H1 (cell line): Measurements from ENCODE around the gene TTK. TPM values are rescaled to one million over a fixed set of nuclear protein-coding genes. Genes with fewer than 3 reads are reported as not detected.

Experiments
- CTCF ChIA-PET: fragments of 300-600 bp; sonication (Branson Sonifier 250); formaldehyde crosslinking; loops from one replicate; lab custom pipeline; 2021; ENCODE audit not compliant: partially characterized antibody; lab: Charles Lee
- POLR2A ChIA-PET: fragments of 300-600 bp; sonication (Branson Sonifier 250); formaldehyde crosslinking; loops from one replicate; lab custom pipeline; 2021; ENCODE audit warnings: inconsistent platforms; ENCODE audit not compliant: partially characterized antibody; lab: Charles Lee
- DNase-seq, 2 experiments: peaks; one replicate each; pipeline versions ENCODE4 v3.0.0 to v3.0.0-alpha.2; 2010 to 2022; ENCODE audit warnings: low spot score in 2 of 2, low read depth in 1 of 2, mixed read lengths in 1 of 2
- FAIRE-seq: peaks from 2 replicates; lab custom pipeline; 2011; peaks lifted over from hg19 to GRCh38; lab: Jason Lieb, UNC
- H2AFZ ChIP-seq: 2 replicates; pipeline ENCODE4 v1.8.1; 2012; ENCODE audit warnings: low read length, inconsistent platforms
- H2AK5ac ChIP-seq: 2 replicates; pipeline ENCODE4 v1.6.1; 2013; ENCODE audit warnings: low read depth, low read length
- H2BK120ac ChIP-seq: replicated peaks from 2 replicates; pipeline ENCODE3; 2013; ENCODE audit warnings: low read depth, low read length, inconsistent platforms
- H2BK12ac ChIP-seq: 2 replicates; pipeline ENCODE4 v1.6.1; 2013; ENCODE audit warnings: low read depth, low read length
- H2BK15ac ChIP-seq: 2 replicates; pipeline ENCODE4 v1.6.1; 2013; ENCODE audit warnings: low read length
- H2BK20ac ChIP-seq: 2 replicates; pipeline ENCODE4 v1.6.1; 2013; ENCODE audit warnings: low read length
- H2BK5ac ChIP-seq: 2 replicates; pipeline ENCODE4 v1.6.1; 2013; ENCODE audit warnings: low read depth, low read length
- H3K14ac ChIP-seq: 2 replicates; pipeline ENCODE4 v1.6.1; 2013; ENCODE audit warnings: inconsistent platforms; ENCODE audit not compliant: insufficient read length
- H3K18ac ChIP-seq: 2 replicates; pipeline ENCODE4 v1.6.1; 2013; ENCODE audit warnings: low read length; ENCODE audit errors: extremely low read depth
- H3K23ac ChIP-seq: 2 replicates; pipeline ENCODE4 v1.6.1; 2013; ENCODE audit warnings: inconsistent platforms; ENCODE audit not compliant: insufficient read length
- H3K23me2 ChIP-seq: 2 replicates; pipeline ENCODE4 v1.6.1; 2013; ENCODE audit warnings: low read depth, low read length
- H3K27ac ChIP-seq: 2 replicates; pipeline ENCODE4 v1.6.1; 2011; ENCODE audit warnings: low read depth, low read length, inconsistent platforms
- H3K27me3 ChIP-seq, 4 experiments: replicated peaks in 1 of 4; 1 replicate in 1 of 4; 2 replicates in 3 of 4; pipeline versions ENCODE4 v1.6.1 to v1.8.1; 2011 to 2013; ENCODE audit warnings: low read length in 3 of 4, mild to moderate bottlenecking in 3 of 4, inconsistent platforms in 2 of 4, mixed read lengths in 2 of 4, moderate library complexity in 1 of 4; ENCODE audit not compliant: control insufficient read depth in 3 of 4, insufficient read depth in 3 of 4; ENCODE audit errors: extremely low read depth in 1 of 4
- H3K36me3 ChIP-seq, 4 experiments: 2 replicates each; pipeline versions ENCODE4 v1.6.1 to v1.8.1; 2011 to 2013; ENCODE audit warnings: mild to moderate bottlenecking in 4 of 4, low read length in 3 of 4, moderate library complexity in 2 of 4, control low read depth in 1 of 4, inconsistent platforms in 1 of 4; ENCODE audit not compliant: insufficient read depth in 4 of 4, control insufficient read depth in 2 of 4
- H3K4ac ChIP-seq: replicated peaks from 2 replicates; pipeline ENCODE3; 2013; ENCODE audit warnings: low read length, low read depth, mixed read lengths, inconsistent platforms; ENCODE audit not compliant: insufficient read length
- H3K4me1 ChIP-seq, 4 experiments: replicated peaks in 1 of 4; 1 replicate in 1 of 4; 2 replicates in 3 of 4; pipeline versions ENCODE4 v1.6.1 to v1.8.1; 2011 to 2013; ENCODE audit warnings: low read length in 3 of 4, inconsistent platforms in 2 of 4, mixed read lengths in 1 of 4; ENCODE audit not compliant: insufficient read depth in 4 of 4, control insufficient read depth in 3 of 4
- H3K4me2 ChIP-seq, 2 experiments: 2 replicates each; pipeline versions ENCODE4 v1.6.1 to v1.8.1; 2011 to 2013; ENCODE audit warnings: low read depth in 2 of 2, low read length in 2 of 2, control low read depth in 1 of 2, inconsistent platforms in 1 of 2, mild to moderate bottlenecking in 1 of 2; ENCODE audit not compliant: insufficient read depth in 1 of 2
- H3K4me3 ChIP-seq, 4 experiments: fragments of 200-600, 300-600 bp in 1 of 4; sonication (generic), shearing (Covaris generic), sonication (Bioruptor Twin) in 1 of 4; 2 replicates each; pipeline versions ENCODE4 v1.5.1 to v1.8.1; 2011 to 2016; ENCODE audit warnings: low read length in 4 of 4, low read depth in 3 of 4, control low read depth in 2 of 4, inconsistent platforms in 2 of 4, mild to moderate bottlenecking in 2 of 4, mixed read lengths in 1 of 4, moderate library complexity in 1 of 4; ENCODE audit not compliant: insufficient read depth in 2 of 4; ENCODE audit errors: extremely low read depth in 1 of 4
- H3K56ac ChIP-seq: replicated peaks from 2 replicates; pipeline ENCODE3; 2013; ENCODE audit warnings: low read depth, mild to moderate bottlenecking, mixed read lengths, low read length, inconsistent platforms; ENCODE audit not compliant: insufficient read length
- H3K79me1 ChIP-seq: 2 replicates; pipeline ENCODE4 v1.6.1; 2013; ENCODE audit warnings: low read depth, low read length, control low read depth
- H3K79me2 ChIP-seq, 2 experiments: 2 replicates each; pipeline versions ENCODE4 v1.6.1 to v1.8.1; 2012 to 2013; ENCODE audit warnings: low read length in 2 of 2, mild to moderate bottlenecking in 2 of 2, inconsistent platforms in 1 of 2; ENCODE audit not compliant: insufficient read depth in 2 of 2, control insufficient read depth in 1 of 2
- H3K9ac ChIP-seq, 4 experiments: replicated peaks in 1 of 4; 1 replicate in 1 of 4; 2 replicates in 3 of 4; pipeline versions ENCODE4 v1.6.1 to v1.8.1; 2011 to 2013; ENCODE audit warnings: low read depth in 3 of 4, low read length in 3 of 4, control low read depth in 2 of 4, mild to moderate bottlenecking in 2 of 4, moderate library complexity in 2 of 4, inconsistent platforms in 1 of 4; ENCODE audit errors: extremely low read depth in 1 of 4
- H3K9me3 ChIP-seq, 2 experiments: 2 replicates each; pipeline versions ENCODE4 v1.6.1 to v1.8.1; 2012 to 2013; ENCODE audit warnings: mild to moderate bottlenecking in 2 of 2, moderate library complexity in 2 of 2, control low read depth in 1 of 2, inconsistent platforms in 1 of 2, low read depth in 1 of 2, low read length in 1 of 2, mixed read lengths in 1 of 2; ENCODE audit not compliant: insufficient read depth in 2 of 2
- H4K20me1 ChIP-seq, 2 experiments: replicated peaks in 1 of 2; 2 replicates each; pipeline versions ENCODE3 to v1.8.1; 2011 to 2013; ENCODE audit warnings: inconsistent platforms in 2 of 2, low read length in 2 of 2, mild to moderate bottlenecking in 1 of 2; ENCODE audit not compliant: insufficient read depth in 2 of 2, control insufficient read depth in 1 of 2
- H4K5ac ChIP-seq: 2 replicates; pipeline ENCODE4 v1.6.1; 2013; ENCODE audit warnings: low read length, low read depth, mixed read lengths, inconsistent platforms; ENCODE audit not compliant: insufficient read length
- H4K8ac ChIP-seq: 2 replicates; pipeline ENCODE4 v1.8.0; 2013; ENCODE audit warnings: mild to moderate bottlenecking, moderate library complexity, low read length, inconsistent platforms; ENCODE audit not compliant: insufficient read depth; ENCODE audit errors: extremely low read depth
- H4K91ac ChIP-seq: replicated peaks from 2 replicates; pipeline ENCODE3; 2013; ENCODE audit warnings: low read length, mixed read lengths, inconsistent platforms; ENCODE audit not compliant: insufficient read length
- BCL11A ChIP-seq, 2 experiments: IDR thresholded peaks; one replicate each; pipeline ENCODE4 v1.6.1; 2011; ENCODE audit warnings: low read depth in 2 of 2, low read length in 2 of 2, mild to moderate bottlenecking in 2 of 2
- TEAD4 ChIP-seq: IDR thresholded peaks from 2 replicates; pipeline ENCODE4 v1.6.1; 2012; ENCODE audit warnings: low read depth, low read length, inconsistent platforms, mixed read lengths
- WGBS, 2 experiments: shearing (Covaris generic) in 1 of 2; methylation state at CpG; one replicate each; pipeline versions ENCODE4 v1.1.6 to v1.1.7; 2013 to 2015; ENCODE audit warnings: low lambda C conversion rate in 2 of 2, mixed read lengths in 2 of 2, inconsistent platforms in 1 of 2, low coverage in 1 of 2, missing lambda C conversion rate in 1 of 2; ENCODE audit not compliant: insufficient replicate concordance in 2 of 2, insufficient coverage in 1 of 2, insufficient read length in 1 of 2; ENCODE audit errors: extremely low coverage in 1 of 2, missing lambda C conversion rate in 1 of 2; 5-methylcytosine and 5-hydroxymethylcytosine counted together
- polyA plus RNA-seq, 7 experiments: library from polyadenylated mRNA; depleted of rRNA in 3 of 7; stranded (reverse) in 5 of 7; unstranded in 2 of 7; fragments of >200 nt in 5 of 7; fragments of 200-250 nt in 2 of 7; gene quantifications; 1 replicate in 5 of 7; 2 replicates in 1 of 7; 4 replicates in 1 of 7; pipeline versions ENCODE4 v1.2.1 to v1.2.3, GENCODE V29; 2011 to 2013; ENCODE audit warnings: missing spikeins in 2 of 7, mixed read lengths in 2 of 7
- total RNA-seq: library from RNA; stranded (reverse); fragmentation: NEBNext Ultra II Directional; extraction: Animal tissue kit (Norgen Biotek cat#: 25700); gene quantifications from 2 replicates; pipeline ENCODE4 v1.2.1, GENCODE V29; 2021

Gene TTK
- total and polyA plus RNA-seq, 2 of the 8 experiments (the other 6 are each of a cell fraction or from before 2014, with no cell fraction given): 11.9 to 63.2 TPM

- no peak overlapping the region for H3K4me2 ChIP-seq
- H4K20me1 ChIP-seq: no peaks in the 10 kb centered on the region
- no peak overlapping the region for H3K23ac ChIP-seq
- H3K23me2 ChIP-seq: no peaks in the 10 kb centered on the region
- no peaks in the 10 kb centered on the region for H3K79me2 ChIP-seq
- peak; percentile 69 for FAIRE-seq
- H4K8ac ChIP-seq: no peak overlapping the region
- H2BK5ac ChIP-seq: no peak overlapping the region
- no peak overlapping the region for H3K56ac ChIP-seq
- no peak overlapping the region for H3K4me3 ChIP-seq
- no peak overlapping the region for H2AK5ac ChIP-seq
- POLR2A ChIA-PET: no interaction called here
- no peak overlapping the region for H3K4ac ChIP-seq
- no peak for DNase-seq
- H2BK120ac ChIP-seq: no peak overlapping the region
- H3K4me1 ChIP-seq: peaks cover 0 to 4% (median 0%) of the 10 kb centered on the region in 4 experiments; a peak in 2 of 7 replicates
- no peaks in the 10 kb centered on the region for H3K27me3 ChIP-seq
- no peak overlapping the region for H3K14ac ChIP-seq
- CTCF ChIA-PET: interaction anchor here (1.7 to 2.1 kb wide), 2 partner anchors 15 to 131 kb away, joined by 5 to 10 read pairs; partner anchors contain the start of gene ELOVL4
- H2BK20ac ChIP-seq: no peak overlapping the region
- H3K9me3 ChIP-seq: no peaks in the 10 kb centered on the region
- H3K36me3 ChIP-seq: no peaks in the 10 kb centered on the region
- no peak overlapping the region for H2AFZ ChIP-seq
- H3K18ac ChIP-seq: no peak overlapping the region
- no peak overlapping the region for H4K5ac ChIP-seq
- 65% methylated on average over 1 of the region's 1 CpG; no CpG with 5 or more reads in 1 of the 2 experiments for WGBS, 2 experiments
- no peak overlapping the region for H2BK15ac ChIP-seq
- no peak overlapping the region for H4K91ac ChIP-seq
- no peak overlapping the region for H2BK12ac ChIP-seq
- no peak overlapping the region for H3K9ac ChIP-seq
- H3K79me1 ChIP-seq: no peaks in the 10 kb centered on the region
- H3K27ac ChIP-seq: no peak overlapping the region
- TF ChIP-seq BCL11A (IDR thresholded peaks at IDR 0.05; ENCODE audit: low read depth in 2 of 2, low read length in 2 of 2) (no peak), TEAD4 (peak; percentile 43; the same call in 1 of the 2 replicates)
- TF ChIP-seq, all 59 proteins: peak for 1
Observed at GRCh38 chr6:80077067-80077466, 72.6 kb downstream of the TTK start.
